Measurements from ENCODE around the gene HPS3.
"Not testable (repeated sequence)": the region's sequence is repeated elsewhere in the genome, so short reads cannot be mapped to it uniquely, and the experiment has no call there.

HPS3 gene

DNA sequence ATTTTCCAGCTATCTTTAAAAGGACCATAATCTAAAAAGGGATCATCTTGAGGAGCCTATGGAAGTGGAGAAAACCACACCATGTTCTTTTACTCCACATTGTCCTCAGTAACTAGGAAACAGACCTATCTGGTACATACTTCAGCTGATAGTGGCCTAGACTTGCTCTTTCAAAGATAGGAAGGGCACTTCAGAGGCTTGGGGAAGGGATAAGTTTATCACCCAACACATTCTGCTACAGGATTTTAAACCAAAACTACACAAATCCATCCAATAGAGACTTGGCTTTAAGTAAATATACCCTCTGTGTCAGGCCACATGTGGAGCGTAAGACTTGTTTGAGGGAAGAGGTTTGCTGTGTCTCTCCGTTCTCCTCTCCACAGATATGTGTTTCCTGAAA, 56.8 kb downstream of the HPS3 start:
- DNase-seq (ENCODE audit: low read depth in 2 of 2, low spot score in 1 of 2) = no peak

DNA sequence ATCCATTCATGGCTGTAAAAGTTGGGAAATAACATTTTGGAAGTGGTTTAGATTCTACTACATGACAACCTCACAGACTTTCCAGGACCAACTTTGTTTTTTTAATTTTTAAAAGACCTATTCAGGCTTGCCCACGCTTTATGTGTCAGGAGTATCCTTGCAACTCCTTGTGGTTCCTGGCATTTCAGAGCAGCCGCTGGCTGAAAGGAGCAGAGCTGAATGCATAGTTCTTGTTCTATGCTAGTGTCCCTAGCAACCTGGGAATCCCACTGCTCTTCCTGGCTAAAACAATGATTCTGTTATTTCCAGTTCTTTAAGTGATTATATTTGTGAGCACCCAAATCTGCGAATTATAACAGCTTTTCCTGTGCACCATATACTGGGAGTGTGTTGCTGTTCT, 57.3 kb downstream of the HPS3 start:
- DNase-seq (ENCODE audit: low read depth in 2 of 2, low spot score in 1 of 2) = no peak

DNA sequence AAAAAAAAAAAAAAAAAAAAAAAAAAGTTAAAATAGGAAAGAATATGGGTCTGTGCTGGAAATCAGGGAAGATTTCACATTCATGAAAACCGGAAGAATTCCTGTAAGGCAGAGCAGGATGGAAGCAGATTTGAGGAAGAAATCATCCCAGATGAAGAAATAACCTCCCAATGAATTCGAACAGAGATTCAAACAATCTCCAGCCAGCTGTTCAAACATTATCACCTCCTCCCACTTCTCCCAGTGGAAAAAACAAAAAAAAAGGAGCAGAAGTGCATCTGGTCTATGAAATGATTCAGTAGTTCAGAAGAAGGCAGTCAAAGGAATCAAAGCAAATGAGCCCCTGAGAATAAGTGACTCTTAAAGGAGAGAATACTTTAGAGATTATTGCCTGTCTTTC, 59.1 kb downstream of the HPS3 start:
- DNase-seq (ENCODE audit: low read depth in 2 of 2, low spot score in 1 of 2) = no peak

DNA sequence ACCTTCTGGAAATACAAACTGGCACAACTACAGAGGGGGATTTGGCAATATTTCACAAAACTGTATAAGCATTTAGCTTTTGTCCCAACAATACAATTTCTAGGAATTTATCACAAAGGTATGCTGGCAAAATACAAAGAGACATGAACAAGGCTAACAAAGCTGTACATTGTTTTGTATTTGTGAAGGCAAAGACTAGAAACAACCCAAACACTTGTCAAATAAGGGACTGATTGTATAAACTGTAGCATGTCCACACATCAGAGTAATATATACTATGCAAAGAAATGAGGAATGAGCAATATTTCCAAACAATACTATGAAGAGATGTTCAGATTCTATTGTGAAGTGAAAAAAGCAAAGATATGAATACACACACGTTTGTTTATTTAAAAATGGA, 65.8 kb downstream of the HPS3 start:
- no peak for DNase-seq (ENCODE audit: low read depth in 2 of 2, low spot score in 1 of 2)

DNA sequence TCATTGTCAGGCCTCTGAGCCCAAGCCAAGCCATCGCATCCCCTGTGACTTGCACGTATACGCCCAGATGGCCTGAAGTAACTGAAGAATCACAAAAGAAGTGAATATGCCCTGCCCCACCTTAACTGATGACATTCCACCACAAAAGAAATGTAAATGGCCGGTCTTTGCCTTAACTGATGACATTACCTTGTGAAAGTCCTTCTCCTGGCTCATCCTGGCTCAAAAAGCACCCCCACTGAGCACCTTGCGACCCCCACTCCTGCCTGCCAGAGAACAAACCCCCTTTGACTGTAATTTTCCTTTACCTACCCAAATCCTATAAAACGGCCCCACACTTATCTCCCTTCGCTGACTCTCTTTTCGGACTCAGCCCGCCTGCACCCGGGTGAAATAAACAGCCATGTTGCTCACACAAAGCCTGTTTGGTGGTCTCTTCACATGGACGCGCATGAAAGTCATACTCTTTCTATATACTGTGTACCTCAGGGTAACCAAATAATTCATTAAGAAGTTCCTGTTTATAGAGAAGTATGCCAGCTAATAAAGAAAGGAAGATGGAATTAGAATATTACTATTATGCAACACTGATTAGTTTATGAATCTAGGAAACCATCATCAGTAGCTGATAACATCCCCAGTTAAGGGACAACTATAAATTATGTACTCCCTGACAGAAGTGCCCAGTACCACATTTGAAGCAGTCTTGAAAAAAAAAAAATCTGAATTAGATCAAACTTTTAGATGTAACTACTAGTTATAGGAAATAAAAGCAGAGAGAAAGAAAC, 67.6 kb downstream of the HPS3 start:
- DNase-seq (ENCODE audit: low read depth in 2 of 2, low spot score in 1 of 2) = not testable (repeated sequence)

DNA sequence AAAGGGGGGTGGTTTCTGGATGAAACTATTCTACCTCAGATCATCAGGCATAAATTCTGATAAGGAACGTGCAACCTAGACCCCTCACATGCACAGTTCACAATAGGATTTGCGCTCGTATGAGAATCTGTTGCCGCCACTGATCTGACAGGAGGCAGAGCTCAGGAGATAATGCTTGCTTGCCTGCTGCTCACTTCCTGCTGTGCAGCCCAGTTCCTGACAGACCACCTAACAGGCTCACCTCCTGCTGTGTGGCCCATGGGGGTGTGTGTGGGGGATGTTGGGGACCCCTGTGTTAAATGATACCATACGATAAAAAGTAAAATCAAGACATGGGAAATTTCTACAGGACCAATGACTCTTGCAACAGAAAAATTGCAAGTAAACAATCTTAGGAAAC, 68.2 kb downstream of the HPS3 start:
- no peak for DNase-seq (ENCODE audit: low read depth in 2 of 2, low spot score in 1 of 2)

DNA sequence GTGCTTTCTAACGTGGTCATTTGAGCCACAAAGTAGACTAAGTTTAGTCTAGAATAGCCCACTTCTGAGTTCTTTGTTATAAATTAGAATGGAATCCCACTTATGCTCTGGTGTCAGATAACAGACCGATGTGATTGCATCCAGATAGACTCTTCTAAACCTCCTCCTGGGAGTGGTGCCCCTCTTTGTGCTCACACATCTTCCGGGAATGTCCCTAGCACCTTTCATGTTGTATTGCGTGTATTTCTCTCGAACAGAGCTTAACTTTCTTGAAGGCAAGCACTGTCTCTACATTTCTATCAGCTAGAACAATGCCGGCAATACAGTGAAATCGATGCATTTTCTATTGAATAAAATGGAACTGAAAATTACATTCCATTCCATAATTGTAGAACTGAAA, 69.2 kb downstream of the HPS3 start:
- no peak for DNase-seq (ENCODE audit: low read depth in 2 of 2, low spot score in 1 of 2)

DNA sequence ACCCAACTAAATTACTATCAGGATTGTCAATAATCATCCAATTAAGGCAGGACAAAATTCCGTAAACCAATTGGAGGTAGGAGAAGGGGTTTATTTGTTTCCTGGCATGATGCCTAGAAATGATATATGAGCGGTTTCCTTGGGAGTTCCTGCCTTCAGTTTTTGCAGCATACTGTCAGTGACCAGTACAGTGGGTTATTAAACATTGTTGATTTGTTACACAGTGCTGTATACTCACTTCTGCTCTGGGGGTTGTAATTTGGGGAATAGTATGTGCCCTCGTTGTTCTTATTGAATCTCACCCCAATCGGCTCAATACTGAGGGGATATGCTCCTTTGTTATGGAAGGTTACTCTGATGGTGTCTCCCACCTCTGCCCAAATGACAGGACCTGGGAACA, 70.0 kb downstream of the HPS3 start:
- DNase-seq (ENCODE audit: low read depth in 2 of 2, low spot score in 1 of 2) = no peak

DNA sequence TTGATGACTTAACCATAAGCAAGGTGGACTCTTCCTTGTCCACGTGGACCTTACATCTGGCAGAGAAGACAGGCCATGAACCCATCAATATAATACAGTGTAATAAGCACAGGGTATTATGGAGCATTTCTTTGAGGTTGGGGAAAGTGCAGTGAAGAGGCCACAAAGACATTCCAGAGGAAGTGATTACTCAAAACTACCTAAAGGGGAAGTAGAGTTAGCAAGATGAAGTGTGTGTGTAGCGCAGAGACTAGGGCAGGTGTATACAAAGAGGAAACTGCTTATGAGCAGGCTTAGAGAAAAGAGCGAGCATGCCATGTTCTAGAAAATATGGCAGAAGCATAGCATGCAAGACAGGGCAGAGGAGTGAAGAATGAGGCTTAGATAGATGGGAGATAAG, 74.3 kb downstream of the HPS3 start:
- DNase-seq (ENCODE audit: low read depth in 2 of 2, low spot score in 1 of 2) = no peak

DNA sequence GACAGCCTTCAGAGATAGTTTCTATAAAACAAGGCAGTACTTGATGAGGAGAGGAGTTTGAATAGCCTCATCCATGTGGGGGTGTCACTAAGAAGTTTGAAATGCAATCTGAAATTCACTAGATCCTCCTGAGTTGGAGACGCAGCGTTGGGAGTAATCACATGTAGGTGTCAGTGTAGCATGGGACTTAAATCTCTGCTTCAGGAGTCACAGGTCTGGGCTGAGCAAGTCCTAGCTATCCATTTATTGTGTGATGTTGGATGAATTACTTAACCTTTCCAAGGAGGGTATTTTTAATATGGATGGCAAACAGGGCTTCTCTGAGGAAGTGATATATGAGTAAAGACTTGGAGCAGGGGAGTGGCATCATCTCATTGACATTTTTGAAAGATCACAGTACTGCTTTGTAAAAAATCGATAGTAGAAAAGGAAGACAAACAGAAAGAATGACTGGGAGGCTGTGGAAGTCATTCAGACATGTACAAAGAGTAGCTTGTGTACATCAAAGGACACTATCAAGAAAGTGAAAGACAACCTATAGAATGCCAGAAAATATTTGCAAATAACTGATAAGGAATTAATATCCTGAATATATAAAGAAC, 75.1 kb downstream of the HPS3 start:
- no peak for DNase-seq (ENCODE audit: low read depth in 2 of 2, low spot score in 1 of 2)

DNA sequence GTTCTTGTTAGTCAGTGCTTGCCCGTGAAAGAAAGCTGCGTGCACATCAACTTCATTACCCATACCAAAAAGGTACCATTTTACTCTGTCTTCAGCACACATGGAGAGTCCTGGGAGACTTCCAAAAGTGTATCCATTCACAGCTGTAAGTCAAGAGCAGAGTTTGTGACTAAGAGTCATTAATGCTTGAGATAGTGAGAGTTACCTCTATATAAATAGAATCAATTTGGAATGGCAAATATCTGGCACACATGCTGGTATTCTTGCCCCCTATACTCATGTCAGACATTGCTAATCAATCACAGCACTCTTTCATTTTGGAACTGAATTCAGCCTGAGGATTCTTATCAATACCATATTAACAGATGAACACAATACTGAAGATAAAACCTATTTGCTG, 78.0 kb downstream of the HPS3 start:
- DNase-seq (ENCODE audit: low read depth in 2 of 2, low spot score in 1 of 2) = no peak

DNA sequence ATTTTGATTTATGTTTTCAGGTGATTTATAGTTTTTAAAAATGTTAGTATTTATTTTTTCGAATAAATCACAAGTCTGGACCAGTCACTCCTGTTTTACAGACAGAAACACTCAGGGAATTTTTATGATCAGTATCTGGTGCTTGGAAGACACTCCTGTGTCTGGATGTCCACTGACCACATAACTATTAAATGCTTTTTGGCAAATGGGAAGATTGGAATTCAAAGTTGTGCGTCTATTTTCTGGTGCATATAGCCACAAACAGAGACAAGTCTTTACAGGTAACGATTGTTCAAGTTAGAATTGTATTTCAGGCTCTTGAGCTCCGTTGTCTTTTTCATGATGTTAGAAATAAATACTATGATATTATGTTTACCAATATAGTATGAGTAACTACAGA, 80.0 kb downstream of the HPS3 start:
- no peak for DNase-seq (ENCODE audit: low read depth in 2 of 2, low spot score in 1 of 2)

DNA sequence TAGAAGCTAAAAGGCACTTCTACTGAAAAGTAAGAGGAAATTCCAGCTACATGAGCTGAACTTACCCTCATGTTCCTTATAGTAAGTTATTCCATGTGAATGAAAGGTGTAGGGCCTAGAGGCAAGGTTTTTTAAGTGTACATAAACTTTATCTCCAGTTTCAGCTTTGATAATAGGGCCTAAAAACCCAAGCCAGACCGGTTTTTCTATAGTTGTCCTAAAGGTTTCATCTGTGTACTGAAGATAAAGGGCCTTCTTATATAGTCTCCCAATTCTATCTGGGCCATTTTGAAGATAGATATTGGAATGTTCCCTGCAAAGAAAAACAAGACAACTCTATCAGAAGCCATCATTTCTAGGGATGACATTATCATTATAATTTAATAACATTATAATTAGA, 82.9 kb downstream of the HPS3 start:
- no peak for DNase-seq (ENCODE audit: low read depth in 2 of 2, low spot score in 1 of 2)

DNA sequence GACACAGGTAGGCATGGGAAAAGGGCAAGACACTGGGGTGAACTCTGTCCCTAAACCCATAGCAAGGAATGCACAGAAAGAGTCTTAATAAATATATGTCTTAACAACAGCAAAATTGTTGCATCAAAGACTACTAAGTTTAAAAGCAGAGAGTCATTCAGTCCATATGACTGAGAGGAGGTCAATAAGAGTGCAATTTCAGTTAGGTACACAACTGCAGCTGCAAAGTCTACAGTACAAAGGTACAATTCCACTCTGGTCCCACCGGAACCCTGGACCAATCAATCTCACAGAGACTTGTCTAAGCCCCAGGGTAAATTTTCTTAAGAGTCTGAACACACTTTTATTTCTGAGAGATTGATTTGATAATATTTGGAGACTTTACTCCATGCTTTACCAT, 85.3 kb downstream of the HPS3 start:
- DNase-seq (ENCODE audit: low read depth in 2 of 2, low spot score in 1 of 2) = no peak

DNA sequence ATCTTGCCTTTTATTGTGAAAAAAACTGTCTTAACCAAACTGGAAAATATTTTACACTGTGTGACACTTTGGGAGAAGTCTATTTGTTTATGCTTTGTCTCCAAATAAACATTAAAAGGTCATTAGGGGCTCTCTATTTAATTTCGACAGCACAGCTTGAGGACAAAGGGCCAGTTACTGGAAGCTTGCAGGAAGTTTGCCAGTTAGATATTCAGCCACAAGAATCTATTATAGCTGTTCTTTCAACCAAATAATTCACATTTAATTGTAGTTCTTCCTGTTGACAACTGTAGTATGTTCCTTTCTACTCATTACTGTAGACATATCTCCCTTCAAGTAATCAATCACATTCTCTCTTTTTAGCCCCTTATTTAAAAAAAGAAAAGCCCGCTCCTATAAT, 86.1 kb downstream of the HPS3 start:
- no peak for DNase-seq (ENCODE audit: low read depth in 2 of 2, low spot score in 1 of 2)

DNA sequence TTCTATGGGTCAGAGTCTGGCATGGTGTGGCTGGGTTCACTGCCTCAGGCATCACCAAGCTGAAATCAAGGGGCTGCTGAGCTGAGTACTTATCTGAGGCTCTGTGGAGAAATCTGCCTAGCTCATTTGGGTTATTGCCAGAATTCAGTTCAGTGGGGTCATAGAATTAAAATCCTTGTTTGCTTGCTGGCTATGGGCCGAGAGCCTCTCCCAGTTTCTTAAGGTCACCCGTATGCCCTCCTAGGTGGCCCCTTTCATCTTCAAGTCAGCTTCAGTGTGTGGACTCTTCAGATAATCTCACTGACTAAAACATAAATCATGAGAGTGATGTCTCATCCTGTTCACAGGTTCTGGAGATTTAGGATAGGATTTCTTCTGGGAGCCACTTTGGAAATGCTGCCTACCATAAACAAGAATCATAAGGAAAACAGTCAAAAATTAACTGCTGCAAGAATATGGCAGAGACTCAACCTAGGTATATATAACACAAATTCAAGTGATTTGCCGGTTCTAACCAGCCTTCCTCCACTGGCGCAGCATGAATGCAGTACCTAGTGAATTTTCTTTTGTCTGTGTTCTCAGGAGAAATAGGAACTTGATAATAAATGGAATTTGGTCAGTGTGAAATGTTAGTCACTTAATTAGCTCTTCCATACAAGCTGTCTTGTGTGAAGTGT, 86.9 kb downstream of the HPS3 start:
- DNase-seq (ENCODE audit: low read depth in 2 of 2, low spot score in 1 of 2) = no peak

DNA sequence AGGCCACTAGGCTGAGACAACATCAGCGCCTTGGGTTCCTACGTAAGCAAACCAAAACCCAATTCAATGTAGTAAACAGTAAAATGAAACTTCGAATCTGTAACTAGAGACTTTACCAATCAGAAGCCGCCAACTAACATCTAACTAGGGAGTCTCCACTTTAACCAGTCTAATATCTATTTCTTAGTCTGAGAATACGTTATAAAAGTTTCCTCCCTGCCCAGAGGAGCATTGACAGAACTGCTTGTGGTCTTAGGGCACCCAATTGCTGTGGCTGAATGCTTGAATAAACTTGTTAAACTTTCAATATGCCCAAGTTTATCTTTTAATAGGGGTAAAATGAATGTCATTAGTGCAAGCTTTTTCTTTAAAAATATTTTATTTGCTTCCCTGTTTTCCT, 87.9 kb downstream of the HPS3 start:
- DNase-seq (ENCODE audit: low read depth in 2 of 2, low spot score in 1 of 2) = no peak

DNA sequence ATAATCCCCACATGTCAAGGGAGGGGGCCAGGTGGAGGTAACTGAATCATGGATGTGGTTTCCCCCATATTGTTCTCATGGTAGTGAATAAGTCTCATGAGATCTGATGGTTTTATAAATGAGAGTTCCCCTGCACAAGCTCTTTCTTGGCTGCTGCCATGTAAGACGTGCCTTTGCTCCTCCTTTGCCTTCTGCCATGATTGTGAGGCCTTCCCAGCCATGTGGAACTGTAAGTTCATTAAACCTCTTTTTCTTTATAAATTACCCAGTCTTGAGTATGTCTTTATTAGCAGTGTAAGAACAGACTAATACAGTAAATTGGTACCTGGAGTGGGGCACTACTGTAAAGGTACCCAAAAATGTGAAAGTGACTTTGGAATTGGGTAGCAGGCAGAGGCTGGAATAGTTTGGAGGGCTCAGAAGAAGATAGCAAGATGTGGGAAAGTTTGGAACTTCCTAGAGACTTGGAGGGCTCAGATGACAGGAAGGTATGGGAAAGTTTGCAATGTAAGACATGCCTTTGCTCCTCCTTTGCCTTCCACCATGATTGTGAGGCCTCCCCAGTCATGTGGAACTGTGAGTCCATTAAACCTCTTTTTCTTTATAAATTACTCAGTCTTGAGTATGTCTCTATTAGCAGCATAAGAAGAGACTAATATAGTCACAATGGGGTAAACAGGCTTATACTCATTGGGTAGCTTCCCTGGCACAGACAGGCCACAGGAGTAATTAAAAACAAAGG, 90.1 kb downstream of the HPS3 start:
- not testable (repeated sequence) for DNase-seq (ENCODE audit: low read depth in 2 of 2, low spot score in 1 of 2)

DNA sequence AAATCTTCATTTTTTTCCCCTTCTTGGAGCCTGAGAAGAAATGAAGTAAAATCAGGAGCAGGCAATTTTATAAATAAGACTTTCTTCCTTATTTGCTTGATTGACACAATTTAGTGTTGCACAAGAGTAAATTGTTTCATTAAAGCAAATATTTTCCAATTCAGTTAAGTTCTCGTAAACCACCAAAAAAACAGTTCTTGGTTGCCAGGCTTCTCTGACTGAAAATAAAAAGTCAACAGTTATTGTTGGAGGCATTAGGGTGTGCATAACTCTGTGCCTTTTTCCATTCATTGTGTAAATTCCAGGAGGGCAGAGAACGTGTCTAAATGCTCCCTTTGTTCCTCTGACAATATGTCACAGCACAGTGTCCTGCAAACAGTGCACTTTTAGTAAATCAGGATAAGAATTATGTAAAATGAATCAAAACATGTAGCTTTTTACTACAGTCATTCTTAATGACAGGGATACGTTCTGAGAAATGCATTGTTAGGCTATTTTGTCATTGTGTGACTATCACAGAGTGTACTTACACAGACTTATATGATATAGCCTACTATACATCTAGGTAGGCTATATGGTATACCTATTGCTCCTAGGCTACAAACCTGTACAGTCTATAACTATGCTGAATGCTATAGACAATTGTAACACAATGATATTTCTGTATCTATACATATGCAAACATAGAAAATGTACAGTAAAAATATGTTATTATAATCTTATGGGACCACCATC, 92.5 kb downstream of the HPS3 start, which contains the start of gene CP:
CP (minus strand) TSS at position 47 of the 735 bp plus-strand sequence; CDS start at position 10, 37 bp downstream.
- DNase-seq (ENCODE audit: low read depth in 2 of 2, low spot score in 1 of 2) = no peak
